NCI-H1694 (cell line): Measurements from ENCODE around the gene MAST4.

Source experiments
- DNase-seq: peaks from one replicate; lab custom pipeline; 2025; lab: John Stamatoyannopoulos, UW

MAST4 gene

DNA sequence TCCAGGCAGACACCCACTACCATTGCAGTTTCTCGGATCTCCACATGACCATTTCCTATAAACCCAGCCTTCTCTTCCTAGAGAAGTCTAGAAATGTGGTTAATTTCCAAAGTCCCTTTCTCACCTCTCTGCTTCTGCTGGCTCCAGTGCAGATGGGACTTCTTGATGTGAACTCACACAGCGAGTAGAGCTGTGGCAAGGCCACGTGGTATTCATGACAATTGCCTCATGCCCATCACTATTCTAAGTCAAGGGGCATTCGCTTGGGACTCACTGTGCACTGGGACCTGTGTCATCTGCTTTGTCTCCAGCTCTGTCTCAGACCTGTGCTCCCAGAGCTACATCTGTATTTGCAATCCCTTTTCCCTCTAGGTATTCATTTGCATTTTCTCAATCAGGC is 594.2 kb downstream of the MAST4 start:
- no peak for DNase-seq

DNA sequence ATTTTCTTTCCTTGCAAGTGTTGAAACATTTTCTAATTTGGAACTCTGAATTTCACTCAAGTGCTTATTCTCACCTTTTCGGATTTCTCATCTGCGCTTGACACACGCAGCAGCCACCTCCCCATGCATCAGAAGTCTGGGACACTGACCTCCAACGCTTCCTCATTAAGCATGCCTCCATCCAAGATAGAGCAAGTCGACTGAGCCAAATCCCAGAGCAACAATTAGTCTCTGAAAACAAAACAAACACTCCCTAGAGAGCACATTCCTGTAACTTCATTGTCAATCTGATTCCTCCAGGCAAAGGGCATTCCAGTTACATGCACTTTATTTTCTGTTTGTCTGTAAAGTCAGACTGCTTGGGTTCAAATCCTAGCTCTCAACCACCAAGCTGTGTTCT is 594.7 kb downstream of the MAST4 start:
- no peak for DNase-seq

DNA sequence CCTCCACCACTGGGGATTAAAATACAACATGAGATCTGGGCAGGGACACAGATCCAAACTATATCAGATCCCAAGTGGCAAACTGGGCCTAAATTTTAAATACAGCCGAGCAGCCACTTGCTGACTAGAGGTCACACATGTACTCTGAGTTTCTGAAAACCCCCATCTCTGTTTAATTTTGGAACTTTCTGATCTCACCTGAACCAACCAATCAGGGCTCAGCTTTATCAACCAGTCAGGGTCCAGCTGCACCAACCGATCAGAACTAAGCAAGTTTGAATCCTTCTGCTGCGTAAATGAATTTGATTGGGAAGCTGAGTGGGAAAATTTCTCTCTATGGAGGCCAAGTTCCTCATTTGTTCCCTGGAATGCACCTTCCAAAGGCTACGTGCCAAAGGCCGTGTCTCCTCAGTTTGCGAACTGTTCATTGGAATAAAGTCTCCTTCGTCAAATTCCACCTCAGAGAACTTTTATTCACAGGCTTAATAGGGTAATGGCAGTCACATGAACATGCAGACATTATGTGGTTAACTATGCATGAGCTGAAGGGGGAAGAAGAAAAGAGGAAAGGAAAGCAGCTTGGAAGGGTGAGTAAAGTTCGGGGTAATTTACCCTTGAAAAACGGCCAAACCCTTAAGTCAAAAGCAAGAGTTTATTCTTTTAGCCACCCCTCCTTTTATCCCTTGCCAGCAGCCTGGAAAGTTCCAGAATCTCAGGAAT is 596.7 kb downstream of the MAST4 start:
- DNase-seq, result no peak

DNA sequence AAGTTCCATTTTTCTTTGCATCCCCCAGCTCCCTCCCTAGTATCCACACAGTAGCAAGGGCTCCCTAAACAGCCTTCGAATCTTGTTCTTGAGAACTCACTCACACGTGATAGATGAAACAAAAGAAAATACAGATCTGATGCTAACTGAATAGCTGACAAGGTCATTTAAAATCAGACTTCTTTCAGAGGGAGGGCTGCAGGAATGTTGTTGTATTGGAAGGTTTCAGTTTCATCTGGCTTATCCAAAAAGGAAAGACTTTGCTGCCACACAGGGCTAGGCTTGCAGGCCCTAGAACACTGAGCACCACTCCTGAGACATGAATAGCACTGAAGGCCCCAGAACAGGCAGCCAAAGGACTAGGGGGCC is 597.2 kb downstream of the MAST4 start:
- no peak for DNase-seq

DNA sequence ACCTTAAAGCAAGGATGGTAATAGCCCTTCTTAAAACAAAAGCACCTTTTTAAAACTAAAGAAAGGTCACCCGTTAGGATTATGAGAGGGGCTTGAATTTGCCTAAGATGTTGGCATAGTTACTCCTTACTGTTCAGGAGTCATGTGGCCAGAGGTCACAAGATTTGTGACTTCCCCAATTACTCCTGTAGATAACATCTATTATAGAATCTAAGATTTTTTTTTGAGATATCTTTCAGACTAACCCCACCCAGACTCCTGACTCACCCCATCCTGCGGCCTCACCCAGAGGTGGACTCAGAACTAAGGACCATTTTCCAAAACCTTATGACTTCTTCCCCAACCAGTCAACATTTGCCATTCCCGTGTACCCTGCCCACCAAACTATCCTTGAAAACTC is 598.0 kb downstream of the MAST4 start:
- DNase-seq, result no peak

DNA sequence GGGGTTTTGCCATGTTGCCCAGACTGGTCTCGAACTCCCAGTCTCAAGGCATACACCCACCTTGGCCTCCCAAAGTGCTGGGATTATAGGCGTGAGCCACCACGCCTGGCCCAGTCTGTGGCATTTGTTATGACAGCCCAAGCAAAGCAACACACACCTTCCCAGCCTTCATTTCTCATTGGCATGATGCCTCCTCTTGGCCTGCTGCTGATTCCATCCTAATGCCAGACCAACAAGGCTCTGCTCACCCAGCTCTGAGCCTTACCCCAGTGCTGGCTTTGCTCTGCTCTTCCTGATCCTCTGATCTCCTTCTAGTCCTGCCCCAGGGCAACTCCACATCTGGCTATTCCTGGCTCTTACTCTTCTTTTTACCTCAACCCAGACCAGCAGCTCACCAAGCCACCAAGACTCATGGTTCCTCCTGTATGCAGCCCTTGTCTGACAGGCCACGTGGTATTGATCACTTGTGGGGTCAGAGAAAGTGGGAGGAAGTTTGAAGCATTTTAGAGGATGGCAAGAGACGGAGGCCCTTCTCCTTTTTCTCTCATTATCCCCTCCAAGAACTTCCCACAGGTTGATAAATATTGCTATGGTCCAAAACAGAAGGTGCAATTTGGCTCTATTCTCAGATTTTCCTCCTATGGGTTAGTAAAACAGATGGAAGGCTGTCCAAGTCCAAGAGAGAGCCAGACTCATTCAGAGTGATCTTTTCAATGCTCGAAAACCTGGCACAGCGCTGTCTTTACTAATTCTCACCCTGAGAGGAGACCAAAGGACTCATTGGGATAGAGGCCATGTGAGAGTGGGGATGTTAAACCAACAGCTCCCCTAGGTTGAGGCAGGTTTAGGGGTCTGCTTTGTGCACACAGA is 599.4 kb downstream of the MAST4 start:
- DNase-seq, result no peak

DNA sequence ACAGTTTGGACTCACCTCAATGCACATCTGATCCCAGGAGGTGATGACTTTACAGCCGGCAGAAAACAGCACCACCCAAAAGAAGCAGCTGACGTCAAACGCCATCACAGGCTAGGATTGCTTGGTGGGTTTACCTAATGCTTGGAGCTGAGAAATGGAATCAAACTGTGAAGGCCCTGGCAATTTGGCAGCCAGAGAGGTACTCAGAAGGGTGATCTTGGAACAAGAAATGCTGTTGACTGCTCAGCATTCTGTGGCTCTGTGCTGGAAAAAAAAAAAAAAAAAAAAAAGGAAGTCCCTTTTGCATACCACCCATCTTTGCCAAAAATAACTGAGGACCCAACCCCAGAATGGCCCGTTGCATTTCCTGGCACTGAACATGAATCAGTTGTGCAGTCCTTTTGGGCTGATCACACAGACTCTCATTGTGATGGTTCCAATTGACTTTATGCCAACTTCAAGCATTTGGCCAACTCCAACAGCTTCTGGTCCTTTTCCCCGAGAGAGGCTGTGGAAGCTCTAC is 600.4 kb downstream of the MAST4 start, which contains the start of gene CD180:
TSS of gene CD180 (minus strand) at position 263 of the 523 bp plus-strand sequence. CDS start at position 105, 158 bp downstream.
- no peak for DNase-seq

DNA sequence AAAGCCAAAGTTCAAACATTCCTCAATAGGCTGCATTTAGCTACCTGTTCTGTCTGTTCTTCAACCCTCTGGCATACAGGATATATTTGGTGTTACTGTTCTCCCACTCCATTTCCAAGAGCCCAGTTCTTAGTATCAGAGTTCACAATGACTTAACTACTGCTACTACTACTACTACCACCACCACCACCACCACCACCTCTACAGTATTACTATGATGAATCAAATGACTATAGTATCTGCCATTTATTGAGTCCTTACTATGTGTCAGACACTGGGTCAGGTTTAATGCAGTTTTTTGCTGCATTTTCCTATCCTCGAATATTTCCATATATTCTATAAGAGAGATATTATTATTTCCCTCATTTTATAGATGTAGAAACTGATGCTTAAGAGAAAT is 601.3 kb downstream of the MAST4 start:
- DNase-seq, result no peak

DNA sequence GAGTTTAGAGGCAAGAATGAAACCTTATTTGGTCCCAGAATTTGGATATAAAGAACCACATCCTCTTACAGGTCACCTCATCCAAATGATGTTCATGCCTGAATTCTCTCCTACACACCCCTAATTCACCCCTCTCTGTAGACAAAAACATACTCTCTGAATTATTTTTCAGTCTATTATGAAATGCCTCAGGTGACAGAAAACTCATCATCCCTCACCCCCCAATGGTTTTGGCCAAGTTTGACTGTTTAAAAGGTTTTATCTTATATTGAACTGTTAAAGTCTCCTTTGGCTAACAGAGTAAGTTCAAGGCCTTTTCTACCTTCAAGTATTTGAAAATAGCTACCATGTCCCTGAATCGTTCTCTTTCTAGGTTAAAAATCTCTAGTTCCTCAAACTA is 602.7 kb downstream of the MAST4 start:
- no peak for DNase-seq

DNA sequence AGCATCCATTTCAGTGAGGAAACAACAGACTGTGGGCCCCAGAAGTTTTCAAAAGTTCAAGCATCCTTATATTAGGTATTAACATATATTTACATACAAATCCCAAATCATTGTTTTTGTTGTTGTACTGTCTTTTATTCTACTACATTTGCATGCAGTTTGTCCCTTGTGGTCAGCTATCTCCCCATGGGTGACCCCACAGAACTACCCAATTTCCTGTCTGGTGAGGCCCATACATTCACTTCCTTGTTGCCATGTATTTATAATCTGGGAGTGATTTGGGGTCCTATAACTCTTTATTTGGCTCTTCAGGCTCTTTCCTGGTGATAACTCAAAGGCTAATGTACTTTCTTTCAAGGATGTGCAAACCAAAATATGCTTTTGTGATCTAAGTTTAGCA is 603.7 kb downstream of the MAST4 start:
- DNase-seq, result no peak

DNA sequence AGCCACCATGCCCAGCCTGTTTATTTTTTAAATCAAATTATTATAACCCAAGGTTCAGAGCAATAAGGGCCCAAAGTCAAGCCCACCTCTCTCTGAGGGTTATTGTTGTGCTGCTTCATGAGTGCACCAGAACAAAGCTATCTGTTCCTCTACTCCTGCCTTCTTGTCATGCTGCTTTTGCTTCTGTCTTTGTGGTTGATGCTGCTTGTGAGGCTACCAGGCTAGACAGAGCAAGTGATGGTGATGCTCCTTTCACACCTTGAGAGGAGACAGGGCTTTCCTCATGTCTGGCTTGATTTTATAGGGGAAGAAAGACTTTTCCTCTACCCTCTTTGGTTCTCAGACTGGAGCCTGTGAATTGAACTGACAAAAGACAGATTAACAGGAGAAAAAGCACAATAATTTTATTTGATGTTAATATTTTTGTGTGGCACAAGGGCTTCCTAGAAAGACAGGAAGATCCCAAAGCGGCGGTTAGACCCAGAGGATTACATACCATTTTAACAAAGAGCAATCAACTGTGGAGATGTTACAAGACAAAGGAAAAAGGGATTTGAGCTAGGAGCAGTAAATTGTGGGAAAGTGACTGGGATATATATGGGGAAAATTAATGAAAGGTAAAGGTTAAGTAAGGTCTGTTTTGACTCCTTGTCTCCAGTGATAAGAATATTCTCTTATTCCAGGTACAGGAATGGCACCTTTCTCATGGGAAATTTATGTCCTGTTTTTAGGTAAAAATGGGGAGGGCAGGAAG is 604.8 kb downstream of the MAST4 start:
- DNase-seq, result no peak

DNA sequence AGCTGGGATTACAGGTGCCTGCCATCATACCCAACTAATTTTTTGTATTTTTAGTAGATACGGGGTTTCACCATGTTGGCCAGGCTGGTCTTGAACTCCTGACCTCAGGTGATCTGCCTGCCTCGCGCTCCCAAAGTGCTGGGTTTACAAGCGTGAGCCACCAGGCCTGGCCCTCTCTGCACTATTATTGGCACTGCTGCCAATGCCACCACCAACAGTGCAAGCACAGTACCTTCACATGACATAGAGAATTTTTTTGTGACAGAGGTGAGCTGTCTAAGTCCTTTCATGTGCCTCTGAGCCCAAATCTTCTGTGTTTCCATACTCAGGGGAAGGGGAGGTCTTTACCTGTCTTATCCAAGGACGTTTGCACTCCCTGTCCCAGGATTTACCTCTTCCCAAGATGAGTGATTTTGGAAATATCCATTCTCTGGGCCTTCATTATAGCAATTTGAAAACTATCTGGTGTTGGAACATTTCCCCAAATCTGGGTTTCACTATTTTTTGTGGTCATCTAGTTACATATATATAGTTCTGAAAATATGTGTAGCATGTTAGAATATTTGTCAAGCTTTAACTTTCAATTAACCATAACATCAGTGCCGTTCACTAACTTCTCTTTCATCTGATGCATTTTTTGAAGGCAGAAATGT is 605.8 kb downstream of the MAST4 start:
- no peak for DNase-seq

DNA sequence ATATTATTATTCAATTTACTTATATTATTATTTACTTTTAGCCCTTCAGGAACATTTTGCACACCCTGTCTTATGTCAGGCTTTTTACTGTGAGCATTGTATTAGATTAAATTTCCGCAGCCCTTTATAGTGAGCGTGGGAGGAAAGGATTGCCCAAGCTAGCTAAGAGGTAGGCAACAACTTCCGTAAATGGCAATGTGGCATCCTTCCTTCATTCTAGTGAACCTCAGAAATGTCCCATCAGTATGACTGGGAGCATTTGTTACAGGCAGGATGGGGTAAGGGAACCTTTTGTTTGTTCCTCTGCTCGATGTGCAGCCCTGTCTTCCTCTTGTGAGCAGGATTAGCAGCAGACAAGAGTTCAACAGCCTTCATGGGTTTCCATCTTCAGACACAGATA is 606.6 kb downstream of the MAST4 start:
- DNase-seq, result no peak

DNA sequence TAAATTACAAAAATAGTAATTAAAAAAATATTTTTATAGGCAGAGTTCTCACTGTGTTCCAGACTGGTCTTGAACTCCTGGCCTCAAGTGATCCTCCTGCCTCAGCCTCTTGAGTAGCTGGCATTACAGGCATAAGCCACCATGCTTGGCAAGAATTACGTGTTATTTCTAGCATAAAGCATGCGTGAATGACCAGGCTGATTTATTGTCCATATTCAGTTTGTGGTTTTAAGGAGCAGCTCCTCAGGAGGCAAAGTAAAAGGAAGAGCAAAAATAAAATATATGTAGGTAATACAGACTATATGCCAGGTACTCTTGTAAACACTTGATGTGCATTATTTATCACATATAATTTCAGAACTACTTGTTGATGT is 607.5 kb downstream of the MAST4 start:
- DNase-seq, result no peak

DNA sequence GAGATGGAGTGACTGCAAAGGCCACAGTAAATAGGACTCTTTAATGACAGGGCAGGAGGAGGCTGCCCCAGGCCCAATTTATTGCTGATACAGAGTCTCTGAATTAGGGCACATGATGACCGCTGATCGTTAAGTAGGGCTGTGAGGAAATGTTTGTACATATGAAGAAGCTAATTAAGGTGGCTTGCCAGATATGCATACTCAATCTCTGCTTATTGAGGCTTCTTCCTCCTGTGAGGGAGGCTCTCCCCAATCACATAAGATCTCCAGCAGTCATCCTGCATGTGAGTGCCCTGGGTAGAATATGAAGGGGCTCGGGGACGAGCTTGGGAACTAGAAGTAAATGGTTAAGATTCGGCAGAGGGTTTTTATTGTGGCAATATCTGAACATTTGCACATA is 608.6 kb downstream of the MAST4 start:
- no peak for DNase-seq

DNA sequence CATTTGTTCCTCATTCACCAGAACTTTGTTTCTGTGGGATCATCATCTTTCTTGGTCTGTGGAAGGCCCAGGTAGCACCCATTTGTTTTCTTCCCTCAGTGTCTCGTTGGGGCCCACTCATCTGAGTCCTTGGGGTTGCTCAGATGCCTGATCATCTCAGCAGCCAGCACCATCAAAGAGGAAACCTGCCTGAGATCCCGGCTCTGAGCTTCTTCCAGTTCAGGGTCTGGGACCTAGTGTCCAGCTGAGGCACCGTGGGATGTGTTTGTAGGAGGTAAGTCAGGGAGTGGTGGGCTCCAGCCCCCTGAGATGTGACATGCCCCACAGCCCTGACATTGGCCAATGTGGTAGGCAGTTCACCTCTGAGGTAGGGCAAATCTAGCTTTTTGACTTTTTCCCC is 609.8 kb downstream of the MAST4 start:
- no peak for DNase-seq

DNA sequence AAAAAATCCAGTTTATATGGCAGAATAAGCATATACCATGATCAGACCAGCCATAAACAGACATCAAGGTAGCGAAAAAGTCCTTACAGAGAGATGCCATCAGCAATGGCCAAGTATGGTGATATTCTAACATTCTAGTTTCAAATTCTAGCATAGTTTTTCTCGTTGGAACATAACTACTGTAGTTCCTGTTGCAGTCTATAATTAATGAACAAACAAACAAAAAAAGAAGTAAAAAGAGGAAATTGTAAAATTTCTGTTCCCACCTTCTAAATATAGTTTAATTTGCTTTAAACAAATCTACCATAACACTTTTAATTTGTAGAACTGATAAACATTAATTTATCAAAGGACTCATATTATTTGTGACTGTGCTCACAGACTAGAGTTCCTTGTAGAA is 610.3 kb downstream of the MAST4 start:
- no peak for DNase-seq

DNA sequence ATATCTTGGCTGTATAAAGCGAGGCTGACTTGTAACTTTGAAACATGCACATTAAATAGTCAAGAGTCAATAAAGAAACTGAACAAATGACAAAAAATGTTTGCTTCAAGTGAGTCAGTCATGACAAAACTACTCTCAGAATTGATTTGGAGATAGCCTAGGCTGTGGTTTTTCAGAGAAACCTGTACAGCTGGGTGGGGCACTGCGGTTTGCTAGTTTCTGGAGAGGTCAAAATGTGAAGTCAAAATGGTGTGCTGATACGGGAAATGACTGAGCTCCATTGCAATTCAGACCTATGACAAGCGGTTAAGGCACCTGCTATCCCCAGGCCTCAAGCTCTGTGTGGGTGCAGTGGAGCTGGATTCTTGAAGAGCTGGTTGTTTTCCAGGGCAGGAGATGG is 610.7 kb downstream of the MAST4 start:
- no peak for DNase-seq

DNA sequence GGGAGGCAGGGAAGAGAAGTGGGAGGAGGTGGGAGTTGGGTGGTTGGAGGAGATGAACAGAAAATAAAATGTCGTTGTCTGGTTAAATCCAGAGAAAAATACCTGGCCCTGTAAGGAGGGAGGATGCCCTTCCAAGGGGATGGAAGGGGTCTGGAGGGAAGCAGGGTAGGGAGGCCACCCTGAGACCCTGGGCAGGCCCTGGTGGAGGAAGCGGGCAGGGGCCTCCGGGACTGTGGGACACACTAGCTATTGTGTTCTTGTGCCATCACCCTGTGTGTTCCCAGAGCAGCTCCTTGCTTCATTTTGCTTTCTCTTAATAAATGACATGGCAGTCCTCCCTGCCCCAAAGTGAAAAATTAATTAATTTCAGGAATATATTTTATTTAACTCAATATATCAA is 612.2 kb downstream of the MAST4 start:
- DNase-seq, result no peak

DNA sequence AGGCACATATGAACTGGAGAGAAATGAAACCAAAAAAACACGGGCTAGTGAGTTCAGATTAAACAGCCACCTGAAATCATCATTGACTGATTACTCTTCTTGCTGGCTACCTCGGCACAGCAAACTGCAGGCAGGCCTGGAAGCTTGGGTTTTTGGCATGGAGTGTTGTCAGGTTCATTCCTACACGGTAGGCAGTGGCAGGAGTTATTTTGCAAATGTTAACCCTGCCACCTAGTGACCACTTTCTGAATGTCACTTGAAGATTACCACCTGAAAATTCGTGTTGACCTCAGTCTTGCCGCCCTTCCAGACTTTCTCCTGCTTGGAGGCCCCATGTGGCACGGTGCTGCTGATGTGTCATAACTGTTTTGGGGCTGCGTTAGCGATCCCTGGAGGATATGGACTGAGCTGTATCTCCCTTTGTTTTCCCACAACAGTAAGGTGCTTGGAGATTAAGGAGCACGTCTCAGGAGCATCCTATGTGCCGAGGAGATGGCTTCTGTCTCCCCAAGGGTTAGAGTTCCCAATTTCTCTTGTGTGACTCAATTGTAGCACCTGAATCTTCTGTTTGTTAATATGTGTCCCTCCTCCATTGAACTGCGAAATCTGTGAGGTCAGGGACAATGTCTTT is 613.1 kb downstream of the MAST4 start:
- DNase-seq, result peak; percentile 82

DNA sequence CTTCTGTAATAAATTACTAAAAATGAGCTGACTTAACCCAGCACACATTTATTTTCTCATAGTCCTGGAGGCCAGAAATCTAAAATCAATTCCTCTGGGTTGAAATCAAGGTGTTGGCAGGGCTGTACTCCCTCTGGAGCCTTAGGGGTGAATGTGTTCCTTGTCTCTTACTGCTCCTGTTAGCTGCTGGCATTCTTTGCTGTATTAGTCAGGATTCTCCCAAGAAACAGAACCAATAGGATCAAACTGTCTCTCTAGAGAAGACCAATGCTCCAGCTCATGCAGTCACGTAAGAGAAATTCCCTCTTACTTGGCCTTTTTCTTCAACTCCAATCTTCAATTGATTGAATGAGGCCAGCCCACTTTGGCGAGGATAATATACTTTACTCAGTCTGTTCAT is 615.7 kb downstream of the MAST4 start:
- DNase-seq, result no peak

DNA sequence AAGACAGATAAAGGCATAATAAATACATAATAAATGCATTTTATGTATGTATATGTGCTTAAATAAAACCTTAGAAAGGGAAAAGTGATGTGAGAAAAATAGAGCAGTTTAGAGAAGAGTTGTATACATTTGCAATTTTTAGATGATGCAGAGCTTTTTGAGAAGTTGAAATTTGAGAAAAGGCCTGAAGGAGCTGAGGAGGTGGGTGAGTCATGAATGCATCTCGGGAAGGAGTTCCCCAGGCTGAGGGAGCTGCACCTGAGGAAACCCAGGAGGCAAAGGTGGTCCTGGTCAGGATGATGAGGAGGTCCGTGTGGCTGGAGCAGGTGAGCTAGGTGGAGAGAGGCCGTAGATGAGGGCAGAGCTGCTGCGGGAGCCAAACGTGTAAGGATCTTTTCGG is 617.8 kb downstream of the MAST4 start:
- no peak for DNase-seq
